Right forelimb (tissue), 1 donor: ENCODE results near the gene HSPB3.
"Not testable (repeated sequence)": the region's sequence is repeated elsewhere in the genome, so short reads cannot be mapped to it uniquely, and the experiment has no call there.

Experiments
- DNase-seq: peaks from one replicate; pipeline ENCODE4 v3.0.0-alpha.2; 2018

Gene HSPB3

GRCh38 chr5:54457094-54457862 is 1.8 kb downstream of the HSPB3 start:
- peak; percentile 49 for DNase-seq

- DNase-seq = no peak
Measured at GRCh38 chr5:54458221-54458620, 2.7 kb downstream of the HSPB3 start.

GRCh38 chr5:54460181-54460919 is 4.9 kb downstream of the HSPB3 start:
- no peak for DNase-seq

GRCh38 chr5:54462281-54462680 is 6.8 kb downstream of the HSPB3 start:
- no peak for DNase-seq

GRCh38 chr5:54463713-54464112 is 8.2 kb downstream of the HSPB3 start:
- no peak for DNase-seq

- no peak for DNase-seq
Measured at GRCh38 chr5:54469622-54470021, 14.1 kb downstream of the HSPB3 start.

GRCh38 chr5:54470128-54470527 is 14.6 kb downstream of the HSPB3 start:
- DNase-seq = no peak

GRCh38 chr5:54470677-54471076 is 15.2 kb downstream of the HSPB3 start:
- DNase-seq = no peak

GRCh38 chr5:54471398-54471797 is 15.9 kb downstream of the HSPB3 start:
- no peak for DNase-seq

GRCh38 chr5:54476682-54477081 is 21.2 kb downstream of the HSPB3 start:
- DNase-seq = no peak

- no peak for DNase-seq
Measured at GRCh38 chr5:54477941-54478478, 22.5 kb downstream of the HSPB3 start.

GRCh38 chr5:54480296-54480695 is 24.8 kb downstream of the HSPB3 start:
- no peak for DNase-seq

- no peak for DNase-seq
Measured at GRCh38 chr5:54484219-54484894, 28.9 kb downstream of the HSPB3 start.

GRCh38 chr5:54485659-54486058 is 30.2 kb downstream of the HSPB3 start:
- DNase-seq = not testable (repeated sequence)

GRCh38 chr5:54489648-54489979 is 34.1 kb downstream of the HSPB3 start:
- DNase-seq = not testable (repeated sequence)

- no peak for DNase-seq
Measured at GRCh38 chr5:54491326-54491725, 35.8 kb downstream of the HSPB3 start.

- no peak for DNase-seq
Measured at GRCh38 chr5:54492178-54492577, 36.7 kb downstream of the HSPB3 start.

GRCh38 chr5:54495027-54495426 is 39.5 kb downstream of the HSPB3 start:
- DNase-seq = no peak
